Measurements from ENCODE around the gene PELI3. TPM values are rescaled to one million over a fixed set of nuclear protein-coding genes. Genes with fewer than 3 reads are reported as not detected.

PELI3 gene
- total RNA-seq, 2 experiments from 2014 or later, result 4.3 to 8.1 TPM

GRCh38 chr11:66418168-66418985 is 48.3 kb upstream of the PELI3 start:
- POLR2A ChIA-PET, result no interaction called here
- Histone ChIP-seq H3K27ac (ENCODE audit: low read depth, low read length, poor library complexity, severe bottlenecking) (no peak overlapping the region), H2AFZ (ENCODE audit: low read length) (no peak overlapping the region), H3K36me3 (ENCODE audit: insufficient read depth, low read length) (no peaks in the 10 kb centered on the region), H3K4me1 (ENCODE audit: insufficient read depth, low read length, poor library complexity, severe bottlenecking) (no peaks in the 10 kb centered on the region), H3K9me3 (ENCODE audit: low read length) (no peaks in the 10 kb centered on the region), H3K79me2 (ENCODE audit: insufficient read depth, low read depth, low read length) (no peaks in the 10 kb centered on the region), H3K4me2 (ENCODE audit: low read length) (no peak overlapping the region), H3K4me3 (ENCODE audit: low read depth, low read length, poor library complexity, severe bottlenecking) (no peak overlapping the region), H4K20me1 (ENCODE audit: insufficient read depth, low read length) (no peaks in the 10 kb centered on the region), H3K9me2 (ENCODE audit: insufficient read depth, low read length) (no peaks in the 10 kb centered on the region)
- CTCF ChIA-PET (ENCODE audit: unreplicated experiment), result no interaction called here
- peak; percentile 63 for TF ChIP-seq CTCF (conservative IDR thresholded peaks at IDR 0.05; ENCODE audit: low read length)
- TF ChIP-seq EZH2phosphoT487 (IDR thresholded peaks at IDR 0.05; ENCODE audit: borderline replicate concordance, low read depth, low read length), result no peak
- intact Hi-C loops (cut with micrococcal nuclease; ENCODE audit: unreplicated experiment), result no loop called here
- BruUV-seq (replicated peaks), result no TSS peak
- DNase-seq (ENCODE audit: low spot score), result peak; percentile 64

GRCh38 chr11:66418986-66419308 is 47.8 kb upstream of the PELI3 start:
- intact Hi-C loops (cut with micrococcal nuclease; ENCODE audit: unreplicated experiment), result no loop called here
- no peak overlapping the region for H3K27ac ChIP-seq (ENCODE audit: low read depth, low read length, poor library complexity, severe bottlenecking)
- no peak overlapping the region for H3K4me3 ChIP-seq (ENCODE audit: low read depth, low read length, poor library complexity, severe bottlenecking)
- no peaks in the 10 kb centered on the region for H3K36me3 ChIP-seq (ENCODE audit: insufficient read depth, low read length)
- H2AFZ ChIP-seq (ENCODE audit: low read length), result no peak overlapping the region
- ChIA-PET POLR2A (no interaction called here), CTCF (ENCODE audit: unreplicated experiment) (no interaction called here)
- H3K9me2 ChIP-seq (ENCODE audit: insufficient read depth, low read length), result no peaks in the 10 kb centered on the region
- TF ChIP-seq CTCF (conservative IDR thresholded peaks at IDR 0.05; ENCODE audit: low read length) (no peak), EZH2phosphoT487 (IDR thresholded peaks at IDR 0.05; ENCODE audit: borderline replicate concordance, low read depth, low read length) (no peak)
- DNase-seq (ENCODE audit: low spot score), result no peak
- no TSS peak for BruUV-seq (replicated peaks)
- no peaks in the 10 kb centered on the region for H3K79me2 ChIP-seq (ENCODE audit: insufficient read depth, low read depth, low read length)
- no peaks in the 10 kb centered on the region for H3K9me3 ChIP-seq (ENCODE audit: low read length)
- no peaks in the 10 kb centered on the region for H3K4me1 ChIP-seq (ENCODE audit: insufficient read depth, low read length, poor library complexity, severe bottlenecking)
- H3K4me2 ChIP-seq (ENCODE audit: low read length), result no peak overlapping the region
- H4K20me1 ChIP-seq (ENCODE audit: insufficient read depth, low read length), result no peaks in the 10 kb centered on the region

GRCh38 chr11:66419825-66420224 is 46.9 kb upstream of the PELI3 start:
- H3K4me1 ChIP-seq (ENCODE audit: insufficient read depth, low read length, poor library complexity, severe bottlenecking), result no peaks in the 10 kb centered on the region
- no peak for DNase-seq (ENCODE audit: low spot score)
- no peaks in the 10 kb centered on the region for H3K79me2 ChIP-seq (ENCODE audit: insufficient read depth, low read depth, low read length)
- no peaks in the 10 kb centered on the region for H3K9me2 ChIP-seq (ENCODE audit: insufficient read depth, low read length)
- no peak overlapping the region for H2AFZ ChIP-seq (ENCODE audit: low read length)
- TF ChIP-seq EZH2phosphoT487 (IDR thresholded peaks at IDR 0.05; ENCODE audit: borderline replicate concordance, low read depth, low read length) (no peak), CTCF (conservative IDR thresholded peaks at IDR 0.05; ENCODE audit: low read length) (no peak)
- no peak overlapping the region for H3K4me2 ChIP-seq (ENCODE audit: low read length)
- H3K36me3 ChIP-seq (ENCODE audit: insufficient read depth, low read length), result no peaks in the 10 kb centered on the region
- no peak overlapping the region for H3K27ac ChIP-seq (ENCODE audit: low read depth, low read length, poor library complexity, severe bottlenecking)
- POLR2A ChIA-PET, result no interaction called here
- no peaks in the 10 kb centered on the region for H4K20me1 ChIP-seq (ENCODE audit: insufficient read depth, low read length)
- no peak overlapping the region for H3K4me3 ChIP-seq (ENCODE audit: low read depth, low read length, poor library complexity, severe bottlenecking)
- no TSS peak for BruUV-seq (replicated peaks)
- CTCF ChIA-PET (ENCODE audit: unreplicated experiment), result no interaction called here
- intact Hi-C loops (cut with micrococcal nuclease; ENCODE audit: unreplicated experiment), result no loop called here
- H3K9me3 ChIP-seq (ENCODE audit: low read length), result no peaks in the 10 kb centered on the region
